Brain microvascular endothelial cell (primary cell): ENCODE results near the gene ESPN.
A peak's percentile ranks its signal among the peaks of the same experiment; 100 is the strongest.

Source experiments
- DNase-seq: peaks from one replicate; pipeline ENCODE4 v3.0.0-alpha.2; 2020
- H3K27ac ChIP-seq: fragments of 250-450 bp; sonication (Bioruptor Pico); 2 replicates; pipeline ENCODE4 v1.5.1; 2020; ENCODE audit warnings: mild to moderate bottlenecking, moderate library complexity
- H3K27me3 ChIP-seq: fragments of 250-450 bp; sonication (Bioruptor Pico); replicated peaks from 2 replicates; pipeline ENCODE4 v1.5.1; 2020; ENCODE audit warnings: mild to moderate bottlenecking
- H3K36me3 ChIP-seq: fragments of 250-450 bp; sonication (Bioruptor Pico); replicated peaks from 2 replicates; pipeline ENCODE4 v1.5.1; 2020; ENCODE audit warnings: mild to moderate bottlenecking
- H3K4me3 ChIP-seq: 2 replicates; pipeline ENCODE4 v1.5.1; 2011; ENCODE audit warnings: low read depth, mild to moderate bottlenecking, control low read depth, low read length, moderate library complexity
- in situ Hi-C: cut with HindIII; loops from 2 replicates; pipeline ENCODE4 v1.10.0; 2017; ENCODE audit warnings: low sequenced_read_pairs, low pct_ligation_motif_present
- TF ChIP-seq, protein P1 (sequence below): IDR thresholded peaks from 2 replicates; pipeline ENCODE4 v1.5.1; 2011; ENCODE audit warnings: low read depth, mild to moderate bottlenecking, moderate library complexity, low read length, control low read depth, inconsistent platforms; ENCODE audit errors: missing control alignments

The ESPN gene

DNA sequence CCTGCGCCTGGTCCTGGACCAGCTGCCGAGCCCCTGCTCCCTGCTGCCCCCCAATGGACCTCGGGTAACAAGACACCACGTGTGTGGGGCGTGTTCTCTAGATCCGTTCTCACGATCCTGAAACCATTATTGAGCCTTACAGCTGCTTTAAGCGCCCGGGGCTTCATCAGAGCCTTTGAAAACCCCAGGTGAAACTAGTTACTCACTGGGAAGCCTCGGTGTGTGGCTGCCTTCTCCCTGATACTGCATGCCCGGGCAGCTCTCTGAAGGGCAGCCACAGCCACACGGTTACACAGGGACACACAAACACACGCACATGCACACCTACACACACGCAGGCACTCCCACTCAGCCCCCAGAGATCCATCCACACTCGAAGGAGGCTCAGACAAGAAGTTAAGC, 10.1 kb upstream of the ESPN start:
- H3K27ac ChIP-seq = no peak overlapping the region
- no peak for DNase-seq
- no peak overlapping the region for H3K4me3 ChIP-seq
- H3K27me3 ChIP-seq = peaks cover 41% of the 10 kb centered on the region
- in situ Hi-C loops = no loop called here
- H3K36me3 ChIP-seq = no peaks in the 10 kb centered on the region
- TF ChIP-seq, protein P1, sequence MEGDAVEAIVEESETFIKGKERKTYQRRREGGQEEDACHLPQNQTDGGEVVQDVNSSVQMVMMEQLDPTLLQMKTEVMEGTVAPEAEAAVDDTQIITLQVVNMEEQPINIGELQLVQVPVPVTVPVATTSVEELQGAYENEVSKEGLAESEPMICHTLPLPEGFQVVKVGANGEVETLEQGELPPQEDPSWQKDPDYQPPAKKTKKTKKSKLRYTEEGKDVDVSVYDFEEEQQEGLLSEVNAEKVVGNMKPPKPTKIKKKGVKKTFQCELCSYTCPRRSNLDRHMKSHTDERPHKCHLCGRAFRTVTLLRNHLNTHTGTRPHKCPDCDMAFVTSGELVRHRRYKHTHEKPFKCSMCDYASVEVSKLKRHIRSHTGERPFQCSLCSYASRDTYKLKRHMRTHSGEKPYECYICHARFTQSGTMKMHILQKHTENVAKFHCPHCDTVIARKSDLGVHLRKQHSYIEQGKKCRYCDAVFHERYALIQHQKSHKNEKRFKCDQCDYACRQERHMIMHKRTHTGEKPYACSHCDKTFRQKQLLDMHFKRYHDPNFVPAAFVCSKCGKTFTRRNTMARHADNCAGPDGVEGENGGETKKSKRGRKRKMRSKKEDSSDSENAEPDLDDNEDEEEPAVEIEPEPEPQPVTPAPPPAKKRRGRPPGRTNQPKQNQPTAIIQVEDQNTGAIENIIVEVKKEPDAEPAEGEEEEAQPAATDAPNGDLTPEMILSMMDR = peak; percentile 79

DNA sequence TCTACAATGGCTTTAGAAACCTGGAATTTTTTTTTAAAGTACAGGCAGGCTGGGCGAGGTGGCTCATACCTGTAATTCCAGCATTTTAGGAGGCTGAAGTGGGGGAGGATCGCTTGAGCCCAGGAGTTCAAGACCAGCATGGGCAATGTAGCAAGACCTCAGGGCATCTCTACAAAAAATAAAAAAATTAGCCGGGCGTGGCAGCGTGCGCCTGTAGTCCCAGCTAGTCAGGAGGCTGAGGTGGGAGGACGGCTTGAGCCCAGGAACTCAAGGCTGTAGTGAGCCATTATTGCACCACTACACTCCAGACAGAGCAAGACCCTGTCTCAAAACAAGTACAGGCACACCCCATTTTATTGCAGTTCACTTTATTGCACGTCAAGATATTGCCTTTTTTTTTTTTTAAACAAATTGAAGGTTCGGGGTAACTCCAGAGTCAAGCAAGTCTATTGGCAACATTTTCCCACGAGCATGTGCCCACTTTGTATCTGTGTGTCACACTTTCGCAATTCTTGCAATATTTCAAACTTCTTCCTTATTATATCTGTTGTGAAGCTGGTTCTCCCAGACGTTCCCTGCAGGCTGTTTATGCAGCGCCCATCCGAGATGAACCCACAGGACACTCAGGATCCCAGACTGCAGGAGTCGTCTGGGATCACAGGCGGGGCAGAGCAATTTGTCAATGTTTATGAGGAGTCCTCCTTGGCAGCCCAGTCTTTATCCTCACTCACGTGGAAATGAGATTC, 9.5 kb upstream of the ESPN start:
- TF ChIP-seq, protein P1 = no peak
- Histone ChIP-seq H3K36me3 (no peaks in the 10 kb centered on the region), H3K27ac (no peak overlapping the region), H3K27me3 (peaks cover 47% of the 10 kb centered on the region), H3K4me3 (no peak overlapping the region)
- in situ Hi-C loops = no loop called here
- no peak for DNase-seq

DNA sequence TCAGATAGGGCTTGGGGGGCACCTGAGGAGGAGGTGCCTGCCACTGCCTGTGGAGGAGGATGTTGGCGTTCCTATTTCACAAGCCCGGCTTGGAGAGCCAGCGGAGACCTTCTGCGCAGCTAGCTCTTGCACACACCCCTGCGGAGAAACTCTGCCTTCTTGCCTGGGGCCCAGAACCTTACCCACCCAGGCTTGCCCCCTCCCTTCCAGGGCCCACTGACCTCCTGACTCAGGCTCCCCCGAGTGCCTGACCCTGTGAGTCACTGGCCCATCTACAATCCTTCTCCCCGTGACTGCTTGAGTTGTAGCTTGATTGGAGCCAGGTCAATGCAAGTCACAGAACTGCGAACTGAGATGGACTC, 8.3 kb upstream of the ESPN start:
- DNase-seq = no peak
- H3K27me3 ChIP-seq = peaks cover 58% of the 10 kb centered on the region
- H3K36me3 ChIP-seq = no peaks in the 10 kb centered on the region
- H3K27ac ChIP-seq = no peak overlapping the region
- TF ChIP-seq, protein P1 = no peak
- in situ Hi-C loops = no loop called here
- H3K4me3 ChIP-seq = no peak overlapping the region

- H3K36me3 ChIP-seq = no peaks in the 10 kb centered on the region
- H3K27ac ChIP-seq = no peak overlapping the region
- H3K27me3 ChIP-seq = peaks cover 59% of the 10 kb centered on the region
- DNase-seq = no peak
- in situ Hi-C loops = no loop called here
- TF ChIP-seq, protein P1 = no peak
- H3K4me3 ChIP-seq = no peak overlapping the region
These were observed 7.7 kb upstream of the ESPN start for GRCh38 chr1:6416906-6417305.

DNA sequence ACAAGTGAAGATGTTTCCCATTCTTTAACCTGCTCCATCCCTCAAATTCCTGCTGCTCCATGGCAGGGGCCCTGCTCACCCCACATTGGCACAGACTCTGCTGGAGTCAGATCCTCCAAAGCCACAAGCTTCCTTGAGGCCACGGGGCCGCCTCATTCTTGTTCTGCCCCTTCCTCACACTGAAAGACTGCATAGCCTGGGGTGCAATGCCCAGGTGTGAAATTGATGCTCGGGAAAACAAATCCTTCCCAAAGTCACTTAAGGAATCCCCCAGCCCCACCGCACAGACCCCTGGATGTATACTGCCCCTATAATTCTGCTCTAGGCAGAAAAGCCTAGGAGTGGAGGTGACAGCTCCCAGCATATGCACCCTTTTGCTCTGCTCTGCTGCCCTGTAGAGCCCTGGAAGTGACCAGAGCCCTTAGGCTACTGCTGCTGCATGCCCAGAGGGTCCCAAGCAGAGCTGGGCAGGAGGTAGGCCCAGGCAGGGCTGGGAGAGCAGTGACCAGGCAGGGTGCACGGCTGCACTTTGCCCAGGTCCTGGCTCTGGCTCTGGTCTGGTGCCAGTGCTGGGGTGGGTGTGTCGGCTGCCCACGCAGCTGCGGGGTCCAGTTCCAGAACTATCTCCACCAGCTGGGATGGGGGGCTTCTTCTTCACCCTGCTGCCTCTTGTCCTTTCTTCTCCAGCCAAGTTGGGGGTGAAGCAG, 6.5 kb upstream of the ESPN start:
- Histone ChIP-seq H3K36me3 (no peaks in the 10 kb centered on the region), H3K27ac (no peak overlapping the region), H3K27me3 (peaks cover 61% of the 10 kb centered on the region), H3K4me3 (no peak overlapping the region)
- in situ Hi-C loops = no loop called here
- no peak for DNase-seq
- TF ChIP-seq, protein P1 = no peak
